GM20000 (cell line): ENCODE results near the gene CFAP61.

Experiments
- DNase-seq: peaks from one replicate; pipeline ENCODE4 v3.0.0; 2012; ENCODE audit warnings: low spot score
- CTCF ChIP-seq: IDR thresholded peaks from 2 replicates; pipeline ENCODE4 v1.5.1; 2012; ENCODE audit warnings: mild to moderate bottlenecking, control low read depth; ENCODE audit errors: extremely low read depth, missing control alignments

The CFAP61 gene

GRCh38 chr20:20134941-20135575, 82.7 kb downstream of the CFAP61 start:
- DNase-seq, result no peak
- no peak for TF ChIP-seq CTCF

- DNase-seq, result no peak
- TF ChIP-seq CTCF, result no peak
Observed at GRCh38 chr20:20136313-20136712, 84.0 kb downstream of the CFAP61 start.

- DNase-seq, result no peak
- no peak for TF ChIP-seq CTCF
Observed at GRCh38 chr20:20137851-20138250, 85.5 kb downstream of the CFAP61 start.

GRCh38 chr20:20138301-20139064, 86.2 kb downstream of the CFAP61 start:
- no peak for TF ChIP-seq CTCF

GRCh38 chr20:20139403-20139802, 87.1 kb downstream of the CFAP61 start:
- TF ChIP-seq CTCF, result no peak
- no peak for DNase-seq

More at GRCh38 chr20:20138301-20139064, 86.2 kb downstream of the CFAP61 start:
- DNase-seq, result no peak

- no peak for TF ChIP-seq CTCF
- no peak for DNase-seq
Observed at GRCh38 chr20:20143165-20143564, 90.8 kb downstream of the CFAP61 start.

- no peak for DNase-seq
- no peak for TF ChIP-seq CTCF
Observed at GRCh38 chr20:20143646-20144045, 91.3 kb downstream of the CFAP61 start.
